ENCODE measurements around the gene ARHGAP10. TPM values are rescaled to one million over a fixed set of nuclear protein-coding genes. Genes with fewer than 3 reads are reported as not detected.

ARHGAP10 gene
- total RNA-seq, 1 experiment from 2014 or later = 4.8 TPM

- Histone ChIP-seq H3K9me3 (ENCODE audit: low read depth, low read length, poor library complexity, severe bottlenecking) (no peaks in the 10 kb centered on the region), H3K27ac (ENCODE audit: low read depth, low read length, poor library complexity, severe bottlenecking) (no peak overlapping the region), H3K4me1 (ENCODE audit: insufficient read depth, low read length, poor library complexity, severe bottlenecking) (peaks cover 13% of the 10 kb centered on the region), H3K4me3 (ENCODE audit: low read depth, low read length, poor library complexity, severe bottlenecking) (no peak overlapping the region), H3K27me3 (replicated peaks; ENCODE audit: insufficient read depth, low read depth, low read length, poor library complexity) (no peaks in the 10 kb centered on the region), H3K36me3 (ENCODE audit: insufficient read depth, low read length, poor library complexity, severe bottlenecking) (no peaks in the 10 kb centered on the region)
- ChIA-PET CTCF (no interaction called here), POLR2A (ENCODE audit: low non-redundant PET) (no interaction called here)
- DNase-seq (ENCODE audit: low spot score) = no peak
- intact Hi-C loops (cut with micrococcal nuclease; ENCODE audit: unreplicated experiment) = no loop called here
- BruUV-seq (replicated peaks) = no TSS peak
- TF ChIP-seq CTCF (conservative IDR thresholded peaks at IDR 0.05; ENCODE audit: low read depth, low read length) (no peak), EZH2 (IDR thresholded peaks at IDR 0.05; ENCODE audit: borderline replicate concordance, low read depth, low read length, poor library complexity, severe bottlenecking) (no peak)
These were observed 181.2 kb downstream of the ARHGAP10 start for GRCh38 chr4:147913137-147913536.

GRCh38 chr4:147916351-147916750 lies 184.5 kb downstream of the ARHGAP10 start:
- no peaks in the 10 kb centered on the region for H3K27me3 ChIP-seq (replicated peaks; ENCODE audit: insufficient read depth, low read depth, low read length, poor library complexity)
- H3K4me3 ChIP-seq (ENCODE audit: low read depth, low read length, poor library complexity, severe bottlenecking) = no peak overlapping the region
- no peaks in the 10 kb centered on the region for H3K36me3 ChIP-seq (ENCODE audit: insufficient read depth, low read length, poor library complexity, severe bottlenecking)
- POLR2A ChIA-PET (ENCODE audit: low non-redundant PET) = no interaction called here
- no peak for DNase-seq (ENCODE audit: low spot score)
- H3K27ac ChIP-seq (ENCODE audit: low read depth, low read length, poor library complexity, severe bottlenecking) = no peak overlapping the region
- H3K9me3 ChIP-seq (ENCODE audit: low read depth, low read length, poor library complexity, severe bottlenecking) = no peaks in the 10 kb centered on the region
- intact Hi-C loops (cut with micrococcal nuclease; ENCODE audit: unreplicated experiment) = no loop called here
- TF ChIP-seq CTCF (conservative IDR thresholded peaks at IDR 0.05; ENCODE audit: low read depth, low read length) = no peak
- no peak for TF ChIP-seq EZH2 (IDR thresholded peaks at IDR 0.05; ENCODE audit: borderline replicate concordance, low read depth, low read length, poor library complexity, severe bottlenecking)
- BruUV-seq (replicated peaks) = no TSS peak
- H3K4me1 ChIP-seq (ENCODE audit: insufficient read depth, low read length, poor library complexity, severe bottlenecking) = no peaks in the 10 kb centered on the region
- CTCF ChIA-PET = interaction anchor here (1.0 kb wide), 1 partner anchor 11 kb away, joined by 3 read pairs; no protein-coding TSS in a partner anchor

GRCh38 chr4:147923381-147923780 lies 191.5 kb downstream of the ARHGAP10 start:
- no peak overlapping the region for H3K27ac ChIP-seq (ENCODE audit: low read depth, low read length, poor library complexity, severe bottlenecking)
- H3K9me3 ChIP-seq (ENCODE audit: low read depth, low read length, poor library complexity, severe bottlenecking) = no peaks in the 10 kb centered on the region
- intact Hi-C loops (cut with micrococcal nuclease; ENCODE audit: unreplicated experiment) = no loop called here
- H3K36me3 ChIP-seq (ENCODE audit: insufficient read depth, low read length, poor library complexity, severe bottlenecking) = no peaks in the 10 kb centered on the region
- TF ChIP-seq EZH2 (IDR thresholded peaks at IDR 0.05; ENCODE audit: borderline replicate concordance, low read depth, low read length, poor library complexity, severe bottlenecking) (no peak), CTCF (conservative IDR thresholded peaks at IDR 0.05; ENCODE audit: low read depth, low read length) (no peak)
- DNase-seq (ENCODE audit: low spot score) = no peak
- ChIA-PET CTCF (no interaction called here), POLR2A (ENCODE audit: low non-redundant PET) (no interaction called here)
- peaks cover 16% of the 10 kb centered on the region for H3K4me1 ChIP-seq (ENCODE audit: insufficient read depth, low read length, poor library complexity, severe bottlenecking)
- H3K27me3 ChIP-seq (replicated peaks; ENCODE audit: insufficient read depth, low read depth, low read length, poor library complexity) = no peaks in the 10 kb centered on the region
- BruUV-seq (replicated peaks) = no TSS peak
- H3K4me3 ChIP-seq (ENCODE audit: low read depth, low read length, poor library complexity, severe bottlenecking) = no peak overlapping the region

Measured in A673 (cell line).